Ureter (tissue), 1 donor: Measurements from ENCODE around the gene ARF3. TPM values are rescaled to one million over a fixed set of nuclear protein-coding genes. Genes with fewer than 3 reads are reported as not detected.
"Not testable (repeated sequence)": the region's sequence is repeated elsewhere in the genome, so short reads cannot be mapped to it uniquely, and the experiment has no call there.

Experiments used
- DNase-seq: peaks from one replicate; pipeline ENCODE4 v3.0.0-alpha.2; 2020; ENCODE audit warnings: low spot score
- total RNA-seq: library from RNA; stranded (reverse); gene quantifications from one replicate; pipeline ENCODE4 v1.2.4, GENCODE V29; 2023
- donor health status: DM: yes; HTN: yes; CAD: no.

ARF3 gene
- total RNA-seq, 1 donor from 2014 or later = 164 TPM

GRCh38 chr12:48929551-48929950 is 27.7 kb downstream of the ARF3 start:
- DNase-seq = no peak

GRCh38 chr12:48927261-48927660 is 30.0 kb downstream of the ARF3 start:
- DNase-seq = no peak

- DNase-seq = peak; percentile 76
Measured at GRCh38 chr12:48925304-48926011, 31.8 kb downstream of the ARF3 start, which contains the start of gene FKBP11. FKBP11 (minus strand) TSS chr12:48925492; CDS start chr12:48925428, 64 bp downstream.

- DNase-seq = peak; percentile 66
Measured at GRCh38 chr12:48924617-48925303, 32.5 kb downstream of the ARF3 start.

GRCh38 chr12:48923117-48923516 is 34.2 kb downstream of the ARF3 start:
- no peak for DNase-seq

GRCh38 chr12:48917857-48918537 is 39.3 kb downstream of the ARF3 start:
- DNase-seq = no peak

- DNase-seq = no peak
Measured at GRCh38 chr12:48910196-48910595, 47.1 kb downstream of the ARF3 start.

GRCh38 chr12:48909698-48910097 is 47.6 kb downstream of the ARF3 start:
- DNase-seq = not testable (repeated sequence)

- DNase-seq = no peak
Measured at GRCh38 chr12:48907245-48907644, 50.0 kb downstream of the ARF3 start.

- peak; percentile 76 for DNase-seq
Measured at GRCh38 chr12:48903982-48904411, 53.3 kb downstream of the ARF3 start.

GRCh38 chr12:48903363-48903981 is 53.8 kb downstream of the ARF3 start:
- no peak for DNase-seq

- DNase-seq = no peak
Measured at GRCh38 chr12:48901278-48901677, 56.0 kb downstream of the ARF3 start.

- no peak for DNase-seq
Measured at GRCh38 chr12:48899651-48900050, 57.6 kb downstream of the ARF3 start.

GRCh38 chr12:48894271-48894670 is 63.0 kb downstream of the ARF3 start:
- no peak for DNase-seq

- DNase-seq = peak; percentile 82
Measured at GRCh38 chr12:48890657-48891418, 66.4 kb downstream of the ARF3 start.

- no peak for DNase-seq
Measured at GRCh38 chr12:48889679-48890078, 67.6 kb downstream of the ARF3 start.

Other genes starting within 250 kb of the ARF3 start
- 44.3 TPM for gene CCNT1, start 240.8 kb downstream of the ARF3 start, total RNA-seq
- 98.0 TPM for gene ADCY6, start 168.4 kb downstream of the ARF3 start, total RNA-seq
- 59.7 TPM for gene CACNB3, start 139.0 kb downstream of the ARF3 start, total RNA-seq
- gene DDX23, start 105.3 kb downstream of the ARF3 start, total RNA-seq = 71.7 TPM
- 1.9 TPM for gene RND1, start 91.6 kb downstream of the ARF3 start, total RNA-seq
- 24.9 TPM for gene FKBP11, start 32.0 kb downstream of the ARF3 start, total RNA-seq
- gene WNT10B, start 14.2 kb upstream of the ARF3 start, total RNA-seq = 2.0 TPM
- gene WNT1, start 20.8 kb upstream of the ARF3 start, total RNA-seq = not detected
- gene DDN, start 41.9 kb upstream of the ARF3 start, total RNA-seq = 0.10 TPM
- gene PRKAG1, start 61.3 kb upstream of the ARF3 start, total RNA-seq = 72.6 TPM
- gene KMT2D, start 103.3 kb upstream of the ARF3 start, total RNA-seq = 115 TPM
- not detected for gene RHEBL1, start 112.5 kb upstream of the ARF3 start, total RNA-seq
- gene DHH, start 137.3 kb upstream of the ARF3 start, total RNA-seq = 0.70 TPM
- 85.7 TPM for gene LMBR1L, start 153.4 kb upstream of the ARF3 start, total RNA-seq
- gene TUBA1B, start 173.9 kb upstream of the ARF3 start, total RNA-seq = 496 TPM
- 107 TPM for gene TUBA1A, start 231.6 kb upstream of the ARF3 start, total RNA-seq